ENCODE results near the gene LLCFC1.
"Not testable (repeated sequence)": the region's sequence is repeated elsewhere in the genome, so short reads cannot be mapped to it uniquely, and the experiment has no call there.

The LLCFC1 gene

DNA sequence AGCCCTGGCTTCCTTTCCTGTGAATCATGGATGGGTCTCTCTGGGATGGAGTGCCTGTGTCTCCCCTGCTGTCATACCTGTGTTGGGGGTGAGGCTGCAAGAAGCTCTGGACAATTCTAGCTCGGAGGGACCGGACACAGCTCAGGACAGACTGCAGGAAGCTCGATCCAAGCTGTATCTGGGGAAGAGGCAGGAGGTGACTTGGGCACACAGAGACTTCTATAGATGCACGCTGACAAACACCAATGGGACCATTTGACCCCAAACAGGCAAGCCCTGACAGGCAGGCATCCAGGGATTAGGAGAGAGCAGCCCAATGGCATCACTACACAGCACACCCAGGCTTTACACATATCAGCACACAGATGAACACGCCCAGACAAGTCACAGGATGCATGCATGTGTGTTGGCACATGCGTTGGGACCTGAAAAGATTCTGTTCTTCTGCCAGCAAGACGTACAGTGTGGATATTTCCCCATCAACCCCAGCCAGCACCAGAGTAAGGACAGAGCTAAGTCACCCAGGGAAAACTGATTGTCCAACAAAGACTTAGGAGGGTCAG, 4.5 kb downstream of the LLCFC1 start:
- no peak for DNase-seq

GRCh38 chr7:142945001-142945400, 5.7 kb downstream of the LLCFC1 start:
- DNase-seq, result no peak

- DNase-seq, result no peak
Observed at GRCh38 chr7:142948603-142949002, 9.3 kb downstream of the LLCFC1 start.

- no peak for DNase-seq
Observed at GRCh38 chr7:142950235-142950634, 11.0 kb downstream of the LLCFC1 start.

GRCh38 chr7:142954680-142955268, 15.5 kb downstream of the LLCFC1 start:
- no peak for DNase-seq

DNA sequence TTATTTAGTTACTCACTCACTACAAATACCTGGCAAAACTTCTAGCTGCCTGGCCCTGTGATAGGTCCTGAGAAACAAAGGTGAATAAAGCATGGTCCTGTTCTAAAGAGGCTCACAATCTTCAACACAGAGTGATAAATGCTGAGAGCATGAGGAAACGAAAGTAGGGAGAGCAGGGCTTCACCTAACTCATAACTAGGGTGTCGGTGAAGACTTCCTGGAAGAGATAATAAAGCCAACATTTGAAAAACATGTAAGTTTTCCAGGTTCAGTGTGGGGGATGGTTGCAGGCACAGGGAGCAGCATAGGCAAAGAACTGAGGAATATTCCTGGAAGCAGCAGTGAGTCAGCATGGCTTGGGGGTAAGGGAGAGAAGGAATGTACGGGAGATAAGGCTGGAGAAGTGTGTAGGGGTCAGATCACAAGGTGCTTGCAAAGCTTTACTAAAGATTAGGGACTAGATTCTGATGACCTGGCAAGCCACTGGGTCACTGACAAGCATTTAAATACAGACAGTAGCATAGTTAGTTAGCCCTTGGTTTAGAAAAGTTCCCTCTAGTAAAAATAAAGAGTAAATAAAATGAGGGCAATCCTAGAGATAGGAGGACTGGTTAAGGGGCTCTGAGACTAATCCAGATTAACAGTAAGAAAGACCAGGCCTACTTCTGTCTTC, 17.8 kb downstream of the LLCFC1 start:
- DNase-seq, result no peak

DNA sequence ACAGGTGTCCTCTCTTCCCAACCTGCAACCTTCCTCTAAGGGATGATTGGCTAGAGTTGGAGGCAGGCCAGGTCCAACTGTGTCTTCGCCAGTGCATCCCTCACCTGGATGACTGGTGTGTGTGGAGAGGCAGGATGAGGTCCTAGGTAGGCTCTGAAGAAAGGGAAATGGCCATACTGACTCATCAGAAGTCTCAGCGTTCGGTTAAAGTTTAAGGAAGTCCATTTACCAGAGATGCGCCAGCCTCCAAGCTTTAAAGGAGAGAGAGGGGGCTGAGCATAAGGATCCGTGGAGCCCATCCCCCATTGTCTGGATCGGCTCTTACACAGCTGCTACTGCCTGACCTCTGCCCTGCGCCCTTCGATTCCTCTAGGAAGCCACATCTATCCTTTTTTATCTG, 18.4 kb downstream of the LLCFC1 start:
- DNase-seq, result no peak

- DNase-seq, result no peak
Observed at GRCh38 chr7:142959202-142959601, 19.9 kb downstream of the LLCFC1 start.

GRCh38 chr7:142960955-142961512, 21.8 kb downstream of the LLCFC1 start:
- DNase-seq, result no peak

GRCh38 chr7:142961595-142961972, 22.3 kb downstream of the LLCFC1 start:
- DNase-seq, result no peak

GRCh38 chr7:142961973-142962926, 23.0 kb downstream of the LLCFC1 start, which contains the start of gene KEL:
KEL (minus strand) TSS chr7:142962363; CDS start chr7:142962206, 157 bp downstream.
- DNase-seq, result no peak

- no peak for DNase-seq
Observed at GRCh38 chr7:142962991-142963390, 23.7 kb downstream of the LLCFC1 start.

DNA sequence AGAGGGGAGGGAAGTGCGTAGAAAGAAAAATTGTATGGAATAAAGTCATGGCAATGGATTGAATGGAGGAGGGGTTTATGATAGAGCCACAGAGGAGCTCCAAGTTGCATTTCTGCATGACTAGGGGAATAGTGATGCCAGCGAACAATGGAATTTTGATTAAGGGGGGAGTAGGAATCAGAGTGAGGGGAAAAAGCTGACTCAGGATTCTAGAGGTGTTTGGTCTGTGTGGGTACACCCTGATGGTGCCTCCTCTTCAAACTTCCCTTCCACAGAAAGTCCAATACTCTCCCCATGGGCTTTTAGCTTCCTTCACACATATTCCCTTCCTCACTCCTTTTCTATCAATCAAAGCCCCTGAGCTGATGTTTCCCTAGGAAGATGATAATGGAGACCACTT, 24.7 kb downstream of the LLCFC1 start:
- DNase-seq, result no peak

- no peak for DNase-seq
Observed at GRCh38 chr7:142964502-142965246, 25.4 kb downstream of the LLCFC1 start.

- DNase-seq, result no peak
Observed at GRCh38 chr7:142968229-142968628, 28.9 kb downstream of the LLCFC1 start.

- DNase-seq, result no peak
Observed at GRCh38 chr7:142969183-142969582, 29.9 kb downstream of the LLCFC1 start.

- DNase-seq, result no peak
Observed at GRCh38 chr7:142974626-142975025, 35.3 kb downstream of the LLCFC1 start.

- DNase-seq, result not testable (repeated sequence)
Observed at GRCh38 chr7:142978402-142978801, 39.1 kb downstream of the LLCFC1 start.

DNA sequence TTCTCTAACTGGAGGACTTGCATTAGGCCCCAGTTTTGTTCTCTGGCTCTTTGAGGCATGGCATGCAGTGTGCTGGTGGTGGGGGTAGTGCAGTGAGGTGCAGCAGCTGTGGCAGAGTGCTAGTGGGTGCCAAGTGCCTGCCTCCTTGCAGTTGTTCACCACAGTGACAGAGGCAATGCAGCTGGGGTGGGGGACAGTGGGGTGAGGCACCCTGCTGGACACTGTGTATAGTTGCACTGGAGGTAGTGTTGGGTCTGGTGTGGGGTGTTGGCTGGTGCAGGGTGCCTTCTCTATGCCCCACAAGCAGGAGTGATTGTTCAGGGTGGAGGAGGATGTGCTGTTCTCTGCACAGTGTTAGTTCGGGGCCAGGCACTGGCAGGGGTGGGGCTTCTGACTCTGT, 44.5 kb downstream of the LLCFC1 start:
- DNase-seq, result no peak

- no peak for DNase-seq
Observed at GRCh38 chr7:142984297-142984696, 45.0 kb downstream of the LLCFC1 start.
